Heart right ventricle (tissue), 16 donors: ENCODE data around the gene MTERF4. TPM values are rescaled to one million over a fixed set of nuclear protein-coding genes. Genes with fewer than 3 reads are reported as not detected.
A peak's percentile ranks its signal among the peaks of the same experiment; 100 is the strongest.

Source experiments
- ATAC-seq, 8 donors: fragments of 200-7000 bp; cut with Tn5 transposase; one replicate each; pipeline ENCODE4 v1.9.1; 2020; ENCODE audit warnings: mild to moderate bottlenecking in 8 of 8, moderate library complexity in 8 of 8, moderate number of reproducible peaks in 1 of 8
- DNase-seq, 2 donors: peaks; one replicate each; pipeline ENCODE4 v3.0.0-alpha.2; 2020
- H3K27ac ChIP-seq, 10 donors: fragments of 200-600 bp; sonication (generic) in 2 of 10; one replicate each; pipeline versions ENCODE4 v1.5.0 to v1.8.0; 2020 to 2022; ENCODE audit warnings: mild to moderate bottlenecking in 3 of 10
- H3K27me3 ChIP-seq, 7 donors: fragments of 200-600 bp; one replicate each; pipeline ENCODE4 v1.8.0; 2021 to 2022; ENCODE audit warnings: mild to moderate bottlenecking in 2 of 7
- H3K36me3 ChIP-seq, 9 donors: fragments of 200-600 bp; sonication (generic) in 1 of 9; one replicate each; pipeline versions ENCODE4 v1.5.0 to v1.8.0; 2020 to 2022; ENCODE audit warnings: mild to moderate bottlenecking in 2 of 9
- H3K4me1 ChIP-seq, 9 donors: fragments of 200-600 bp; sonication (generic) in 1 of 9; one replicate each; pipeline versions ENCODE4 v1.5.0 to v1.8.0; 2020 to 2022; ENCODE audit warnings: mild to moderate bottlenecking in 4 of 9
- H3K4me3 ChIP-seq, 10 donors: fragments of 200-600 bp; sonication (generic) in 2 of 10; one replicate each; pipeline versions ENCODE4 v1.5.0 to v1.8.0; 2020 to 2022; ENCODE audit warnings: mild to moderate bottlenecking in 7 of 10, moderate library complexity in 2 of 10
- H3K9me3 ChIP-seq, 11 donors: fragments of 200-600 bp in 10 of 11; sonication (generic) in 2 of 11; one replicate each; pipeline versions ENCODE4 v1.5.0 to v1.8.0; 2013 to 2022; ENCODE audit warnings: mild to moderate bottlenecking in 2 of 11, control low read depth in 1 of 11, moderate library complexity in 1 of 11
- CTCF ChIP-seq, 9 donors: fragments of 200-600 bp; sonication (generic) in 2 of 9; IDR thresholded peaks; one replicate each; pipeline versions ENCODE4 v1.5.0 to v1.8.0; 2021 to 2022; ENCODE audit warnings: antibody characterized with exemption in 9 of 9, mild to moderate bottlenecking in 5 of 9, moderate library complexity in 1 of 9
- WGBS, 2 donors: extraction: QIAGEN DNeasy Blood & Tissue Kit; methylation state at CpG; one replicate each; pipeline ENCODE4 v1.1.7; 2013; ENCODE audit warnings: inconsistent platforms in 1 of 2; 5-methylcytosine and 5-hydroxymethylcytosine counted together
- intact Hi-C, 10 donors: fragments of 100-400 bp; cut with DNase I; formaldehyde crosslinking; loops; one replicate each; pipeline versions ENCODE4 v1.11.1 to v1.14.2; 2022
- polyA plus RNA-seq, 2 donors: library from polyadenylated mRNA; stranded (reverse); fragments of 200-250 nt; gene quantifications; one replicate each; pipeline ENCODE4 v1.2.3, GENCODE V29; 2013
- total RNA-seq, 10 donors: library from RNA; stranded (reverse); fragmentation: NEBNext Ultra II Directional in 3 of 10; extraction: Animal tissue kit (Norgen Biotek cat#: 25700) in 3 of 10; gene quantifications; one replicate each; pipeline versions ENCODE4 v1.2.1 to v1.2.4, GENCODE V29; 2021 to 2023
- donor health status: Arrhythmogenic right ventricular cardiomyopathy.
- donor health status: ischemic (EF 13 %, LVEDD 7.1; RV severe dilation, severe dysfunction).
- donor health status: healthy with polysubstance abuse.
- donor health status: DM: no; HTN: yes; CAD: no.
- donor health status: DM: no; HTN: no; CAD: no.
- donor health status: ischemic (EF 25% LVEDD 6.9; RV normal size, moderate dysfunction).
- donor health status: ischemic (EF 25% LVEDD 5.7; RV mildly dilated, moderate dysfunction).
- donor health status: healthy.
- donor health status: DM: yes; HTN: yes; CAD: no.
- donor health status: Ischemic cardiomyopathy.
- donor health status: ischemic (EF 35%, LVEDD 5.7; RV mildly dilated, moderate dysfunction).
- donor health status: nonischemic (EF 11% LVEDD 7.7; RV severe dilation, severe dysfunction).
- donor health status: DM: yes; HTN: yes; CAD: no.
- donor health status: PGD.
- donor health status: ischemic (EF 29% LVEDD 5.4; RV normal size, mild dysfunction).
- donor health status: nonischemic (EF 23%, LVEDD 6.1; RV moderate dilation, normal function).

Gene MTERF4
- total and polyA plus RNA-seq, 12 donors: 18.5 to 27.1 (median 23.1) TPM

GRCh38 chr2:241064008-241064801, 37.9 kb downstream of the MTERF4 start:
- no peak overlapping the region for H3K27ac ChIP-seq
- 32 to 34% methylated on average over 24 to 32 of the region's 32 CpGs for WGBS, 2 donors
- intact Hi-C loops: no loop called here
- peaks cover 0 to 9% (median 0%) of the 10 kb centered on the region in 7 donors for H3K27me3 ChIP-seq
- ATAC-seq: peak in 7 of 8 donors; percentile 6 to 50 (median 34)
- H3K9me3 ChIP-seq: no peaks in the 10 kb centered on the region
- peak overlapping the region in 1 of 10 donors; percentile 11 for H3K4me3 ChIP-seq
- peaks cover 0 to 4% (median 0%) of the 10 kb centered on the region in 9 donors for H3K4me1 ChIP-seq
- peaks cover 0 to 36% (median 0%) of the 10 kb centered on the region in 9 donors for H3K36me3 ChIP-seq
- no peak for TF ChIP-seq CTCF (IDR thresholded peaks at IDR 0.05)
- peak in 1 of 2 donors; percentile 6 for DNase-seq

GRCh38 chr2:241063587-241063986, 38.5 kb downstream of the MTERF4 start:
- ATAC-seq (peak in 5 of 8 donors; percentile 7 to 48 (median 11)), DNase-seq (no peak)
- no peaks in the 10 kb centered on the region for H3K9me3 ChIP-seq
- no peak for TF ChIP-seq CTCF (IDR thresholded peaks at IDR 0.05)
- 40% methylated on average over 7 to 8 of the region's 8 CpGs for WGBS, 2 donors
- peaks cover 0 to 9% (median 0%) of the 10 kb centered on the region in 7 donors for H3K27me3 ChIP-seq
- peaks cover 0 to 29% (median 0%) of the 10 kb centered on the region in 9 donors for H3K36me3 ChIP-seq
- H3K4me3 ChIP-seq: peak overlapping the region in 1 of 10 donors; percentile 11
- intact Hi-C loops: no loop called here
- H3K4me1 ChIP-seq: peaks cover 0 to 4% (median 0%) of the 10 kb centered on the region in 9 donors
- H3K27ac ChIP-seq: no peak overlapping the region

GRCh38 chr2:241063093-241063551, 39.0 kb downstream of the MTERF4 start:
- Histone ChIP-seq H3K27ac (no peak overlapping the region), H3K4me1 (peaks cover 0 to 4% (median 0%) of the 10 kb centered on the region in 9 donors), H3K27me3 (peaks cover 0 to 9% (median 0%) of the 10 kb centered on the region in 7 donors), H3K9me3 (no peaks in the 10 kb centered on the region), H3K36me3 (peaks cover 0 to 25% (median 0%) of the 10 kb centered on the region in 9 donors), H3K4me3 (no peak overlapping the region)
- intact Hi-C loops: no loop called here
- no peak for DNase-seq
- WGBS, 2 donors: 57 to 61% methylated on average over 13 of the region's 13 CpGs
- peak in 4 of 8 donors; percentile 16 to 32 (median 22) for ATAC-seq
- TF ChIP-seq CTCF (IDR thresholded peaks at IDR 0.05): no peak

- intact Hi-C loops: no loop called here
- ATAC-seq (peak in 1 of 8 donors; percentile 22), DNase-seq (no peak)
- no peak for TF ChIP-seq CTCF (IDR thresholded peaks at IDR 0.05)
- Histone ChIP-seq H3K9me3 (no peaks in the 10 kb centered on the region), H3K4me3 (no peak overlapping the region), H3K4me1 (peaks cover 0 to 4% (median 0%) of the 10 kb centered on the region in 9 donors), H3K36me3 (peaks cover 0 to 19% (median 0%) of the 10 kb centered on the region in 9 donors), H3K27me3 (peaks cover 0 to 9% (median 0%) of the 10 kb centered on the region in 7 donors), H3K27ac (no peak overlapping the region)
- WGBS, 2 donors: 81% methylated on average over 15 of the region's 15 CpGs
Observed at GRCh38 chr2:241062389-241063092, 39.5 kb downstream of the MTERF4 start.
